CMK (cell line): ENCODE results near the gene SMIM10L1.

Source experiments
- DNase-seq: peaks from one replicate; pipeline ENCODE4 v3.0.0-alpha.2; 2010; ENCODE audit warnings: low read depth

The SMIM10L1 gene

GRCh38 chr12:11171145-11171968, at the start of gene SMIM10L1:
Gene SMIM10L1 (plus strand): TSS chr12:11171194. CDS start chr12:11171357, 163 bp downstream.
- peak; percentile 81 for DNase-seq

- no peak for DNase-seq
Observed at GRCh38 chr12:11130382-11130781, 40.6 kb upstream of the SMIM10L1 start.

GRCh38 chr12:11130999-11131398, 40.0 kb upstream of the SMIM10L1 start:
- DNase-seq = no peak

- no peak for DNase-seq
Observed at GRCh38 chr12:11133162-11133561, 37.8 kb upstream of the SMIM10L1 start.

- DNase-seq = no peak
Observed at GRCh38 chr12:11133816-11134215, 37.2 kb upstream of the SMIM10L1 start.

- no peak for DNase-seq
Observed at GRCh38 chr12:11134305-11134704, 36.7 kb upstream of the SMIM10L1 start, which contains the start of gene TAS2R30. Gene TAS2R30 (minus strand): TSS chr12:11134644. CDS start chr12:11134244, 400 bp downstream.

DNA sequence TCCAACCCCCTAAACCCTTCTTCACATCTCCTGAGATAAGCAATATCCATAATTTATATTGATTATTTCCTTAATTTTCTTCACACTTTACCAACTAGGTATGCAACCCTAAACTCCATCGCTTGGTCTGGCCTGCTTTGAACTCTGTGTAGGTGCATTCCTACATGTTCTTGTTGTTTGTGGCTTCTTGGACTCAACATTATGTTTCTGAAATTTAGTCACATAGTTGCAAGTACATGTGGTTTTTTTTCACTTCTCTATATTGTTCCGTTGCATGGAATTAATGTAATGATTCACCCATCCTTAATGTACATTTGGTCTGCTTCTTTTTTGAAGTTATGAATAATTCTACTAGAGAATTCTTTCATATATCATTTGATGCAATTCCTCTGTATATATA, 34.9 kb upstream of the SMIM10L1 start:
- no peak for DNase-seq

GRCh38 chr12:11143352-11143751, 27.6 kb upstream of the SMIM10L1 start:
- no peak for DNase-seq

DNA sequence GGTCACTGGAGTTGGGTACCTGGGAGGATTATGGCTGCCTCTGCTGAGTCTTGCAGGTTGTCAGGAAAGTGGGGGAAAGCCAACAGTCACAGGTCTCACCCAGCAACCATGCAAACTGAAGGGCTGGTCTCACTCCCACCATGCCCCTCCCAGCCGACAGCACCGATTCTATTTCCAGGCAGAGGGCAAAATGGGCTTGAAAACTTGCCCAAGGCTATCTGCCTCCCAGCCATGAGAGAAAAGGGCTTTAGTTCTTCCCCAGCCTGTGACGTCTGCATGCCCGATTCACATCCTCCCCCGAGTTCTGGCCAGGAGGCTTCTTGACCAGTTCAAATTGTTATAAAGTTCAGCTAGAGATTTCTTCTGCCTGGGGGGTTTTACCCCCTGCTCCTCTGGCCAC, 26.7 kb upstream of the SMIM10L1 start:
- DNase-seq = no peak

DNA sequence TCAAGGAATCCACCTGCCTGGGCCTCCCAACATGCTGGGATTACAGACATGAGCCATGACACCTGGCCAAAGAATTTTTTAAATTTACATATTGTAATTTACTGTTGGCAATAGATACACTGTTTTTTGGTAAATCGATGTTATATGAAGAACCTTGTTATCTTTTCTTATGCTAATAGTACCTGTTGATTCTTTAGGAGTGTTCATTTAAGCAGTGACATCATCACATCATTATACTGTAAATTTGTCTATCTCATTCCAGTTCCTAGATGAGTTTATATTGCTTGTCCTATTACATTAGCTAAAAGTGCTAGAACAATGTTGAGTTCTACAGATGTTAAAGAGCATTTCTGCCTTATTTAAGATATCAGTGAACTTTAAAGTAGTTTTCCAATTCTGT, 23.6 kb upstream of the SMIM10L1 start:
- no peak for DNase-seq

DNA sequence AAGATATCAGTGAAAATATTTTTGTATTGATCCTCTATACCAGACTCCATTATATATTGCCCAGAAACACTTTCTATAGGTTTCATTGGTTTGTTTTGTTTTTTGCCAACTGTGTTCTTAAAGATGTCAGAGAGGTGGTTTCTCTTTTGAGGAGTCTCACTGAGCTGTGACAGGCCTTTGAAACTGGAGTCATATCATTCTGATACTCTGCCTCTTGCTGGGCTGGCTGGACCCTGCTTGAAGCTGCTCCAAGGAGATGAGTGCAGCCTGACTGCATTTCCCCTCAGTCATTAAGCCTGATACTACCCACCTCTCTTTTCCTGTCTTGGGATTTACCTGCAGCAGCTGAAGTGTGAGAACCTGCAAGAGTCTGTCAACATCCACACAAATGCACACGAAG, 20.2 kb upstream of the SMIM10L1 start:
- no peak for DNase-seq

DNA sequence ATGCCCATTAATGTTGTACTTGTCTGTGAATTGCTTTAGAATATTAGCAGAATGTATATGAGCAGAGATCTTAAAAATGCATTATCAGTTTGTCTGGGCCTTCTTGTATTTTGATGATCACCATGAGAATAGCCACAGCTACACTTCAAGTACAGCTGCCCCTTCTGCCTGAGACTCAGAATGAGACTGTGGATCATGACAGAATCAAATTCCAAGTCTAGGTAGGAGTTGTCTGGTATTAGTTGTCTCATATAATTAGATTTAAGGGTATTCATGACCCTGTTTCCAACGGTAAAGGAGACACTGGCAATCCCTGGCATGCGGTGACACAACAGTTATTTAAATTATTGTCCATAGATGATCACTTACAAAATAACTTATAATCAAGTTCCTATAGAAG, 18.3 kb upstream of the SMIM10L1 start:
- no peak for DNase-seq

DNA sequence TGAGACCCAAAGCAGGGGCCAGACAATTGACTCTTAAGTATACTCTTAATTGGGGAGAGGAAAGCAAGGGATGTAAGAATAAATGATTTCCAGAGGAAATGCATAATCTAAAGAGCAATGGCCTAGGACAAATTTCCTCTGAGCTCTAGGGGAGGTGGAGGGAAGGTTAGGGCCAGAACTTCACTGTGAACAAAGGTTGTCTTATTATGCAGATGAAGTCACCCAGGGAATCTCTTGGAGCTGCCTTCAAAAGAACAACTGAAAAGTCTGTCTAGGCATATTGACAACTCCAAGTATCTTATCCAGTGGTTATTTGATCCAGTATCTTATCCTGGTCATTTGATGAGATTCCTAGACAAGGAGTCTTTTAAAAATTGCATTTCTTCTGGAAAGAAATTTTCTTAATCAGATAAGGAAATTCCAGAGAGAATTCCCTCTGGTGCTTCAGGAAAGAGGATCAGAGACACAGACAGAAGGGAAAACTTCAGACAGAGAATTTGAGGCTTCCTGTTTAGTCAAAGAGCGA, 16.5 kb upstream of the SMIM10L1 start:
- no peak for DNase-seq

DNA sequence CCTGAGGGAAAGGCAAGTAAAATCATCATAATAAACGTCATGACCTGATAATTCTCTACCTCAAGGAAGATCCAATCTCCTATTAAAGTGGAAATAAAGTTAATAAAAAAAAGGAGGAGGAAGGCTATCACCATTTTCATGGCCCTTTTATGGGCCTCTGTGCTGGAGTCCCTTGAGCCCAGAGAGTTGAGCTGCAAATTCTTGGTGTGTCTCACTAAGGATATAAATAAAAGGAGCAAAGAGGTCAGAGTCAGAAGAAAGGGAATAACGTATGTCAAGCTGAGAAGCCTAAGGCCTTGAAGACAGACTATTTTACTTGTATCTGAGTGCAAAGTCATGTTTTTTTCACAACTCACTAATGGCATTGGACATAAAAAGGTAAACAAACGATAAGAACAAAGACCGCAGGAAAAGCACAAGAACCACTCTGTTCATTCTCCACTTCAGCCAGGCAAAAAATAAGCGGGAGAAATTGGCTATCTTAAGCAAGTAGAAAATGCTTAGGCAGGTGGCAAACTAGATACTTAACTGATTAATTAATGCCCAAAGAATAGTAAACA, 12.0 kb upstream of the SMIM10L1 start:
- DNase-seq = no peak

GRCh38 chr12:11162502-11162901, 8.5 kb upstream of the SMIM10L1 start:
- DNase-seq = no peak

DNA sequence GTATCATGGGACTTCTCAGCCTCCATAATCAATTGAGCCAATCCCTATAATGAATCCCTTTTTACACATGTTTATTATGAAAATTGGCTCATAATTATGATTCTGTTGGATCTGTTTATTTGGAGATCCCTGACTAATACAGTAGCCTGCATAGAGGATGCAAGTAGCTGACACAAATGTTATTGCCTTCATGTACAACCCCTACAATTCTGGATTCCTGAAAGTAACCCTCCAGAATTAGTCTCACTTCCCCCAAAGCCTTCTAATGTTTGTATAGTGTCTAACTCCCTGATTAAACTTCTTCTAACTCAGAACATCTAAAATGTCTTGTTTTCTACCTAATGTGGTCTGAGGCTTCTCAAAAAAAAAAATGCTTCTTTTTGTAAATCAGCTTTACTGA, 6.6 kb upstream of the SMIM10L1 start:
- DNase-seq = no peak

- DNase-seq = no peak
Observed at GRCh38 chr12:11166300-11166699, 4.7 kb upstream of the SMIM10L1 start.

DNA sequence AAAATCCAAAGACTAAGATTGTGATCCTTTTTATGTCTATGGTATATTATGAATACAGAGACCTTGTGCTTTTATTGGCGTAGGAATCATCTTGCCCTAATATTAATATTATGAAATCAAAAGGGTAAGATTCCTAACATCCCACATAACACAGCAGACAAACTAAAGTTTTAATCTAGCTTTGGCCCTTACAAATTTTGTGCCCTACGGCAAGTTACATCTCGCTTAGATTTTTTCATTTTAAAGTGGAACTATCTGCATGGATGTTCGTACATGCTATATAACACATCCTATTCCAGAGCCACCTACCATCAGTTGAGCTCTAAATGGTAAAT, 217 bp upstream of the SMIM10L1 start:
- no peak for DNase-seq

- DNase-seq = no peak
Observed at GRCh38 chr12:11171969-11172675, 1.1 kb downstream of the SMIM10L1 start.

DNA sequence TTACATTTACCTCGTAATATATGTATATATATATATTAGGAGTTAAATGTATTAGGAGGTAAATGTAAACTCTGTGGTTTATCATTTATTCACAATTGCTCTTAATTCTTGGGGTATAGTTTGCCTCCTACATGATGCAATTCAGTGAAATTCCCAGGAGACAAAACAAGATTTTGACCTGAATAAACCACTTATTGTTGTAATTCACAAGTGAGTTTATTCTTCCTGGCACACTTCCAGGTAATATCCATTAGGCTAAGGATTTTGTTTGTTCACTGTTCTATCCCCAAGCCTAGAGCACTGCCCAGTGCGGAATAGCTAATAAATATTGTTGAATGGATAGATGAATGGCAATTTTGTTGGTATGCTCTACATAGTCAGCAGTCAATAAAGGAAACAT, 3.0 kb downstream of the SMIM10L1 start:
- DNase-seq = no peak

DNA sequence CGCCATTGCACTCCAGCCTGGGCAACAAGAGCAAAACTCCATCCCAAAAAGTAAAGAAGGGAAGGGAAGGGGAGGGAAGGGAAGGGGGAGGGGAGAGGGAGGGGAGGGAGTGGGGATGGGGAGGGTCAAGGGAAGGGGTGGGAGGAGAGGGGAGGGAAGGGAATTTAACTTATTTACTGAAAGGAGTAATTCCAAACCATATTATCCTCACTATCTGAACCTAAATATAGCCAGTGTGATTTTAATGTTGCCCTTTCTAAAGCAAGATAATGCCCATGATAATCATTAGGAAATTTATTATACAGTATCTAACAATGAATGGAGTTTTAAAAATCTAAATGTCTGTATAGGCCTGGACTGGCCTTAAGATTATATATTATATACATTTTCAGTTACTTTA, 7.3 kb downstream of the SMIM10L1 start:
- DNase-seq = no peak

DNA sequence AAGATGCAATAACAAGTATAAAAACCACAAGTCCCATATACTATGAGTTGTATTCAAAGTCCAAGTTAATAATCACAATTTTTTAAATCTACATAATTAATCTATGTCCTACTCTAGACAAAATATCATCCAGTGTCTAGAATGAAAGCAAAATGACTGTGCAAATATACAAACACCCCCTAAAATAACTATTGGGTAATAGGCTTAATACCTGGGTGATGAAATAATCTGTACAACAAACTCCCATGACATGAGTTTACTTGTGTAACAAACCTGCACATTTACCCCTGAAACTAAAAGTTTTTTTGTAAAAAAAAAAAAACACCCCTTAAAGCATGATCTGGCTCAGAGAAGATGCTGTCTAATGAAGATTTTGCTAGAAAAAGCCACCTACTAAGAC, 11.5 kb downstream of the SMIM10L1 start:
- no peak for DNase-seq

GRCh38 chr12:11183011-11183410, 12.0 kb downstream of the SMIM10L1 start:
- no peak for DNase-seq
